ENCODE data around the gene FLCN. TPM values are rescaled to one million over a fixed set of nuclear protein-coding genes. Genes with fewer than 3 reads are reported as not detected.
"Not testable (repeated sequence)": the region's sequence is repeated elsewhere in the genome, so short reads cannot be mapped to it uniquely, and the experiment has no call there.

Gene FLCN
- total RNA-seq, 3 donors from 2014 or later, result 52.8 to 64.5 (median 57.1) TPM

- intact Hi-C loops (cut with DNase I, micrococcal nuclease), result no loop called here
- Histone ChIP-seq H3K36me3 (ENCODE audit: low read depth) (no peaks in the 10 kb centered on the region), H3K9me3 (no peaks in the 10 kb centered on the region), H3K4me1 (ENCODE audit: low read depth) (peaks cover 18% of the 10 kb centered on the region), H3K4me3 (no peak overlapping the region)
- no peak for TF ChIP-seq CTCF (IDR thresholded peaks at IDR 0.05)
- ATAC-seq (no peak), DNase-seq (no peak)
Observed at GRCh38 chr17:17201907-17202306, 35.1 kb downstream of the FLCN start.

- Histone ChIP-seq H3K36me3 (ENCODE audit: low read depth) (no peaks in the 10 kb centered on the region), H3K4me1 (ENCODE audit: low read depth) (peaks cover 15% of the 10 kb centered on the region), H3K9me3 (no peaks in the 10 kb centered on the region), H3K4me3 (no peak overlapping the region)
- no peak for TF ChIP-seq CTCF (IDR thresholded peaks at IDR 0.05)
- no peak for ATAC-seq
- intact Hi-C loops (cut with DNase I, micrococcal nuclease), result no loop called here
- peak in 1 of 3 donors; percentile 1 for DNase-seq
Observed at GRCh38 chr17:17201271-17201670, 35.7 kb downstream of the FLCN start.

- H3K4me1 ChIP-seq (ENCODE audit: low read depth), result peaks cover 15% of the 10 kb centered on the region
- H3K36me3 ChIP-seq (ENCODE audit: low read depth), result no peaks in the 10 kb centered on the region
- DNase-seq (peak in 1 of 3 donors; percentile 38), ATAC-seq (no peak)
- no peak for TF ChIP-seq CTCF (IDR thresholded peaks at IDR 0.05)
- no peaks in the 10 kb centered on the region for H3K9me3 ChIP-seq
- intact Hi-C loops (cut with DNase I, micrococcal nuclease), result no loop called here
- H3K4me3 ChIP-seq, result no peak overlapping the region
Observed at GRCh38 chr17:17200831-17201230, 36.1 kb downstream of the FLCN start.

GRCh38 chr17:17200311-17200710 lies 36.7 kb downstream of the FLCN start:
- Histone ChIP-seq H3K9me3 (no peaks in the 10 kb centered on the region), H3K4me3 (no peak overlapping the region)
- TF ChIP-seq CTCF (IDR thresholded peaks at IDR 0.05), result no peak

GRCh38 chr17:17198281-17198680 lies 38.7 kb downstream of the FLCN start:
- no peak for TF ChIP-seq CTCF (IDR thresholded peaks at IDR 0.05)

More at GRCh38 chr17:17200311-17200710, 36.7 kb downstream of the FLCN start:
- Histone ChIP-seq H3K36me3 (ENCODE audit: low read depth) (no peaks in the 10 kb centered on the region), H3K4me1 (ENCODE audit: low read depth) (peaks cover 10% of the 10 kb centered on the region)
- intact Hi-C loops (cut with DNase I, micrococcal nuclease), result no loop called here
- ATAC-seq (no peak), DNase-seq (no peak)

GRCh38 chr17:17196776-17197175 lies 40.2 kb downstream of the FLCN start:
- Histone ChIP-seq H3K4me3 (no peak overlapping the region), H3K4me1 (ENCODE audit: low read depth) (no peaks in the 10 kb centered on the region), H3K9me3 (no peaks in the 10 kb centered on the region), H3K36me3 (ENCODE audit: low read depth) (no peaks in the 10 kb centered on the region)
- intact Hi-C loops (cut with DNase I, micrococcal nuclease), result no loop called here
- DNase-seq, result no peak
- ATAC-seq, result no peak
- no peak for TF ChIP-seq CTCF (IDR thresholded peaks at IDR 0.05)

More at GRCh38 chr17:17198281-17198680, 38.7 kb downstream of the FLCN start:
- H3K9me3 ChIP-seq, result no peaks in the 10 kb centered on the region
- ATAC-seq (no peak), DNase-seq (no peak)
- no peaks in the 10 kb centered on the region for H3K4me1 ChIP-seq (ENCODE audit: low read depth)
- intact Hi-C loops (cut with DNase I, micrococcal nuclease), result no loop called here
- H3K36me3 ChIP-seq (ENCODE audit: low read depth), result no peaks in the 10 kb centered on the region
- H3K4me3 ChIP-seq, result no peak overlapping the region

GRCh38 chr17:17195466-17195865 lies 41.5 kb downstream of the FLCN start:
- H3K9me3 ChIP-seq; ATAC-seq; H3K36me3 ChIP-seq (ENCODE audit: low read depth); H3K4me3 ChIP-seq; H3K4me1 ChIP-seq (ENCODE audit: low read depth); intact Hi-C loops (cut with DNase I, micrococcal nuclease); DNase-seq: not testable (repeated sequence)
